Muscle of back (tissue), 11 donors: Measurements from ENCODE around the gene MPPE1. TPM values are rescaled to one million over a fixed set of nuclear protein-coding genes. Genes with fewer than 3 reads are reported as not detected.
"Not testable (repeated sequence)": the region's sequence is repeated elsewhere in the genome, so short reads cannot be mapped to it uniquely, and the experiment has no call there.

ENCODE experiments used
- DNase-seq, 3 donors: peaks; one replicate each; pipeline versions ENCODE4 v3.0.0 to v3.0.0-alpha.2; 2013
- polyA plus RNA-seq, 10 donors: library from polyadenylated mRNA; unstranded; fragments of 120-200 nt; gene quantifications; one replicate each; pipeline ENCODE4 v1.2.1, GENCODE V29; 2013; ENCODE audit not compliant: insufficient read length in 10 of 10

The MPPE1 gene
- polyA plus RNA-seq, 10 donors, result 20.3 to 39.6 (median 26.2) TPM

DNA sequence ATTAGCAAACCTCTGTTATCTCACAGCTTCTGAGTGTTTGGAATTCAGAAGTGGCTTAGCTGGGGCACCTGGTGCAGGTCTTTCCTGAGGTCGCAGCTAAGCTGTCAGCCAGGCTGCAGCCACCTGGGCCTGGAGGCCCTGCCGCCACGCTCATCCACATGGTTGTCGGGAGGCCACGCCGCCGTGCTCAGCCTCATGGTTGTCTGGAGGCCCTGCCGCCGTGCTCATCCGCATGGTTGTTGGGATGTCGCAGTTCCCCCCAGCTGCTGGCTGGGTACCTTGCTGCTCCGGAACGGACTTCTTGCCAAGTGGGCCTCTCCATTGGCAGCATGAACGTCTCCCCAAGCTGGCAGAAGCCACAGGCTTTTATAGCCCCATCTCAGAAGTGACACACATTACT, 24.3 kb upstream of the MPPE1 start:
- no peak for DNase-seq

- DNase-seq, result no peak
Measured at GRCh38 chr18:11927497-11927896, 19.4 kb upstream of the MPPE1 start.

- DNase-seq, result no peak
Measured at GRCh38 chr18:11925800-11926481, 17.8 kb upstream of the MPPE1 start.

DNA sequence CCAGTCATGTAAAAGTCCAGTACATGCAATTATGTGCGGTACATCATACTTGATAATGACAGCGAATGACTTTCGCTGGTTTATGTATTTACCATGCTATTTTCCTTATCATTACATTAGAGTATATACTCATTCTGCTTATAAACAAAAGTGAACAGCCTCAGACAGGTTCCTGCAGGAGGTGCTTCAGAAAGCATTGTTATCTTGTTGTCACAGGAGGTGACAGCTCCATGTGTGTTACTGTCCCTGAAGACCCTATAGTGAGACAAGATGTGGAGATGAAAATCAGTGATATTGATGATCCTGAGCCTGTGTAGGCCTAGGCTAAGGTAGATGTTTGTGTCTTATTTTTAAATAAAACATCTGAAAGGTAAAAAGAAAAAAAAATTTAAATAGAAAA, 15.3 kb upstream of the MPPE1 start:
- no peak for DNase-seq

DNA sequence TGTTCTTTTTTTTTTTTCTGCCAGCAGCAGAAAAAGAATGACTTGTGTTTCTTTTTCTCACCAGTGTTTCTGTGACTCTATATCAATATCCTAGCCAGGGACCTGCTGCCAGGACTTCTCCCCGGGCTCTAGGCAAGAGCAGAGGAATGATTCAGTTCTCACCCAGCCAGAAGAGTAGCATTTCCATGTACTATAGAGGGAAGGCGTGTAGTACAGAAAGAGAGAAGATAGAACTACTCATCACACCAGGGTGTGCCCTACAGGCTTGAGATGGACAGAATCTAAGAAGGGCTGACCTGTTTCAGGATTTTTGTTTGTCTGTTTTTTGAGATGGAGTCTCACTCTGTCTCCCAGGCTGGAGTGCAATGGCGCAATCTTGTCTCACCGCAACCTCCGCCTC, 11.4 kb upstream of the MPPE1 start:
- DNase-seq, result not testable (repeated sequence)

DNA sequence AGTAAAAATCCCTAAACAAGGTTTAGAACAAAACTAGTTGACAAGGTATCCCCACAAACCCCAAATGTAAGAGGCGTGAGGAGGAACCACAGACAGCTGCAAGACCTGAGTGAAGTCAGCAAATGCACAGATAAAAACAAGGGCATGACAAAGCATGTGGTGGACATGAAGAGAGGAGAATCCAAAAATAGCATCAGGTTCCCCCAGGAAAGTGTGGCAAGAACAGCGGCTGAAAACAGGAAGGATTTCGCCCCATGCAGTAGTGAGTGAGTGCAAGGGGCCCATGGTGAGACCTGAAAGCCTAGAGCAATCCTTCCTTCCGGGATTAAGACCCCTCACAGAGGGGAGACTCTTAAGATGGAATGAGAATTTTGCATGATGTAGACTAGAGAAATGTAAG, 8.8 kb upstream of the MPPE1 start:
- DNase-seq, result not testable (repeated sequence)

DNA sequence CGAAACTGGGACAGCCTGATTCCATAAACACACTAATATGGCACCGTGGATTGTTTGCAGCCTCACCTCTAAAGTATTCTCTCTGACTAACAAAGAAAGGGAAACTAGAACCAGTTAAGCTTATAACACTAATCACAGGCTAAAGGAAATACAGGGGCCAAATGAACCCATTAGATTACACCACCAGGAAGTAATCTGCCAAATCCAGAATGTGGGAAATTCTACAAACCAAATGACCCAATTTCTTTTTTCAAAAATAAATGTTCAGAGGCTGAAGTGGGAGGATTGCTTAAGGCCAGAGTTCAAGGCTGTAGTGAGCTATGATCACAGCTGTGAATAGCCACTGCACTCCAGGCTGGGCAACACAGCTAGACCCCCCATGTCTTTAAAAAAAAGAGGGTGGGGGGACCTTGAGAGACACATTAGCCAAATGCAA, 1.5 kb upstream of the MPPE1 start:
- peak in 2 of 3 donors; percentile 5 to 28 for DNase-seq

DNA sequence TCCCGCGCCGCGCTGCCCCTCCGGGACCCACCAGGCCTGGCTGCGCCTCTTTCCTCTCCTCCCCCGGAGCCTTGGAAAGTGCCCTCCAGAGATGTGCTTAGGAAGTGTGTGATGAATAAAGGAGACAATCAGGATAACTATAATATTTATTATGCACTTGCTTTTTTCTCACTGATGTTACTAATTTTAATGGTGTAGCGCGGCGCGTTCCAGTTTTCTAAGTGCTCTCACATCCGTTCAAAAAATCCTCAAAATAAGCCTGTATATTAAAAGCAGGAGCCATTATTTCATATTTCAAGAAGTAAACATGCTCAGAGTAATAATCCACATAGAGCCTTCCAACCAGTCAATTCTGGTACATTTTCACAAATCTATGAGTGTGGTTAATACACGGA, 941 bp upstream of the MPPE1 start:
- no peak for DNase-seq

GRCh38 chr18:11906926-11907874, 917 bp downstream of the MPPE1 start:
- DNase-seq, result no peak

- no peak for DNase-seq
Measured at GRCh38 chr18:11906176-11906575, 1.9 kb downstream of the MPPE1 start.

GRCh38 chr18:11905613-11906012, 2.5 kb downstream of the MPPE1 start:
- no peak for DNase-seq

DNA sequence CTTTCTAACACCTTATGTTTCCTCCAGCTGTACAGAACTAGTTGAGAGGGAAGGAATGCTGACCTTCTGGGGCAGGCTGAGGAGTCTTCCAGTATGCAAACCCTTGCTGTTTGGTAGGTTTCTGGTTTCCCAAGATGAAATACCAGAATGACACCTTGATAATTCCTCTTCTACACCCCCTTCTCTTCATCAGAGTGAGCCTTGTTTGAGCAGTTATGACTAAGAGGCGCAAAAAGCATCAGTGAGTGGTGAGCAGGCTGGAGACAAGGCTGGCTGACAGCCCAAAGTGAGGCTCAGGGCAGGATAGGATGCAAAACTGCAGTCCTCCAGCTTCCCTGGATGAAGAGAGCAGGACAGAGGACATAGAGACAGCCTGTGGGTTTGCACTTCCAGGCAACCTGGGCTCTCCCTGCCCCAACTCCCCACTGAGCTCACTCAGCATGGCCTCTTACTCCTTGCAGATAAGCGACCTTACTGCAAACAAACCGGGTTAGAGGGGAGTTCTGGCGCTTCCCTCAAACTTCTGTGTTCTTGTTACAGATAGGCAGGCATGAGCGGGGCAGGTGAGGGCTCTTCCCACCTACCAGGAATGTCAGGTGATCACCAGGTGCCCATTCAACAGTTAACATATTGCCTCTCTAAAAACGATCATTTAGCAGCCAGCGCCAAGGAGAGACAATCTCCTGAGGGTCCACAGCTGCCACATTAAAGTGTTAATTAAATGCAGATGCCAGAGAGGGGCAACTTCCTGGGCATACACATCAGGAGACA, 5.4 kb downstream of the MPPE1 start:
- DNase-seq, result no peak

DNA sequence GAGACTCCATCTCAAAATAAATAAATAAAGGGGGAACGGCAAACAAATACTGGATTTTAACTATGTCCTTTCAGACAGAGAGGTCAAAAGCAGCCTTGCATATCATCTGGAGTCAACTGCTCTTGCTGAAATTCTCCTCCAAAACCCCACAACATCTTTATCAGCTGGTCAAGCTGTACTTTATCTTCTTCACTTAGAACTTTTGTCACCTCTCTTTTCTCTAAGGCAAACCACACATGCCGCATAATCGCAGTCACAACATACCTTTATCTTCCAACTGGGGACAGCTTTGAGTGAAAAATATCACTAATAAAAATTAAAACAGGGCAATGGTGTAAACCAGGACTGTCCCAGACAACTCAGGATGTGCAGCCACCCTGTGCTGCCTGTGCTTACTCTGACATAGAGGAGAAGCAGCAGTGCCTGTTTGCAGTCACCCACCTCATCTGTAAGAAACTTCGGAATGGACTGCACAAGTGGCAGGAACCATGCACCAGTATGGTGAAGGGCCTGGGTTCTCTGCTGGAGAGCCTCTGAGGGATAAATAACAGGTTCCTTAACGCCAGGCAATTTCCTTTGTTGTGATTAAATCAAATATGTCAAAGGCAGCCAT, 6.2 kb downstream of the MPPE1 start:
- no peak for DNase-seq

- DNase-seq, result no peak
Measured at GRCh38 chr18:11899063-11899462, 9.1 kb downstream of the MPPE1 start.

GRCh38 chr18:11897781-11898180, 10.3 kb downstream of the MPPE1 start:
- no peak for DNase-seq

DNA sequence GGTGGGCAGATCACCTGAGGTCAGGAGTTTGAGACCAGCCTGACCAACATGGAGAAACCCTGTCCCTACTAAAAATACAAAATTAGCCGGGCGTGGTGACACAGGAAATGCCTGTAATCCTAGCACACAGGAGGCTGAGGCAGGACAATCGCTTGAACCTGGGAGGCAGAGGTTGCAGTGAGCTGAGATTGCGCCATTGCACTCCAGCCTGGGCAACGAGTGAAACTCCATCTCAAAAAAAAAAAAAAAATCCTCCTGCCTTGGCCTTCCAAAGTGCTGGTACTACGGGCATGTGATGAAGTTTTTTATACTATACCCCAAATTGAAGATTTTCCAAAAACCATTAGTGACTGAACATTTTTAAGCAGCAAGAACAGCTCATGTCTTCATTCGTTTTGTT, 15.7 kb downstream of the MPPE1 start:
- not testable (repeated sequence) for DNase-seq

DNA sequence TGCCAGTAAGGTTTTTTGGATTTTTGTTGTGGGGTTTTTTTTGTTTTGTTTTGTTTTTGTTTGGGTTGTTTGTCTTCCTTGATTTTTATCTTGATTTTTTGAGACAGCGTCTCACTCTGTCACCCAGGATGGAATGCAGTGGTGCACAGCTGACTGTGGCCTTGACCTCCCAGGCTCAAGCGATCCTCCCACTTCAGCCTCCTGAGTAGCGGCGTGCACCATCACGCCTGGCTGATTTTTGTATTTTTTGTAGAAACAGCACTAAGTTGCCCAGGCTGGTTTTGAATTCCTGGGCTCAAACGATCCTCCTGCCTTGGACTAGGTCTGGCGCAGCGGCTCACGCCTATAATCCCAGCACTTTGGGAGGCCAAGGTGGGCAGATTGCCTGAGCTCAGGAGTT, 16.4 kb downstream of the MPPE1 start:
- DNase-seq, result no peak

GRCh38 chr18:11889284-11889683, 18.8 kb downstream of the MPPE1 start:
- DNase-seq, result no peak

DNA sequence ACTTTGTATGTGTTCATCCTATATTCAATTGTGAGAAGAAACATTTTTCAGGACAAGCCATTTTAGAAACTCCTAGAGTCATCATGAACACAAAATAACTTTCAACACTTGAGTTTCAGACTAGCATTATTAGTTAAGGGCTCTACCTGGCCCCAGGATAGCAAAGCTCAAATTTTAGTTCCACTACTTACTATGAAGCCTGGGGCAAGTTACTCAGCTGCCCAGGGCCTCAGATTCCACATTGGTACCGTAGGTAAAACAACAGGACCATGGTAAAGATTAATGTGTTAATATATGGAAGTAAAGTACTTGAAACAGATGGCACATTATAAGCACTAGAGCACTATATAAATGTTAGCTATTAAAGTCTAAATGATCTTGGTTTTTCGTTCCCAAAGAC, 19.4 kb downstream of the MPPE1 start:
- DNase-seq, result no peak

- DNase-seq, result no peak
Measured at GRCh38 chr18:11887328-11888128, 20.6 kb downstream of the MPPE1 start.

DNA sequence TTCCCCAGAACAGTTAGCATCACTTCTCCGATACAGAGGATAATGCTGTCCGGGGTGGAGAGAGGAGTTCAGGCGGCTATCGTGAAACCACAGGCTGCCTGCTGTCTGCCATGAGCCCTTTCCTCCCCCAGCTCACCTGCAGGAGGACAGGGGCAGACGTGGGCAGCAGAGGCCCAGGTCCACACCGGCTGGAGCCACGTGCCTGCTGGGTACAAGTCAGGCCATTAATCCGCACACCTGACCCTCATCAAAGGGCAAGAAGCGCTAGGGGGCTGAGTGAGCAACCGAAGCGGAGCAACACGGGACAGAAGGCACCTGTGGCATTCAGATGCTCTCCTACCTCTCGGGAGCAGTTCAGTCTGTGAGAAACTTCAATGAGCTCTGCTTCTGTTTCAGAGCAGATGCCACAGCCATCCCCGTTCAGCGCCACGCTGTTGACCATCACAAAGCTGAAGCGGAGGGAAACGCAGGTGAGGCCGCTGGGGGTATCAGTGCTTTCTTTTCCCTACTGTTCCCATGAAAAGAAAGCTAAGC, 21.5 kb downstream of the MPPE1 start:
- DNase-seq, result no peak
